Dedifferentiated amniotic fluid mesenchymal stem cell (primary cell): ENCODE results near the gene GPRASP2.
A peak's percentile ranks its signal among the peaks of the same experiment; 100 is the strongest.
"Not testable (repeated sequence)": the region's sequence is repeated elsewhere in the genome, so short reads cannot be mapped to it uniquely, and the experiment has no call there.

Source experiments
- DNase-seq: peaks from one replicate; pipeline ENCODE4 v3.0.0-alpha.2; 2016; ENCODE audit errors: extremely low spot score

The GPRASP2 gene

GRCh38 chrX:102712216-102712966 lies at the start of gene GPRASP2:
TSS of gene GPRASP2 (plus strand) at chrX:102712448. CDS start at chrX:102714870, 2,422 bp downstream.
- no peak for DNase-seq

GRCh38 chrX:102663820-102664219 lies 48.4 kb upstream of the GPRASP2 start:
- not testable (repeated sequence) for DNase-seq

- DNase-seq = not testable (repeated sequence)
Observed at GRCh38 chrX:102667034-102667433, 45.2 kb upstream of the GPRASP2 start.

- no peak for DNase-seq
Observed at GRCh38 chrX:102669526-102669925, 42.7 kb upstream of the GPRASP2 start.

- no peak for DNase-seq
Observed at GRCh38 chrX:102672856-102673255, 39.4 kb upstream of the GPRASP2 start.

GRCh38 chrX:102677479-102677878 lies 34.8 kb upstream of the GPRASP2 start:
- DNase-seq = not testable (repeated sequence)

GRCh38 chrX:102684772-102685520 lies 27.3 kb upstream of the GPRASP2 start:
- no peak for DNase-seq

GRCh38 chrX:102694749-102695148 lies 17.5 kb upstream of the GPRASP2 start:
- DNase-seq = no peak

GRCh38 chrX:102696306-102696705 lies 15.9 kb upstream of the GPRASP2 start:
- no peak for DNase-seq

- no peak for DNase-seq
Observed at GRCh38 chrX:102697494-102697893, 14.8 kb upstream of the GPRASP2 start.

GRCh38 chrX:102708900-102709299 lies 3.3 kb upstream of the GPRASP2 start:
- no peak for DNase-seq

- DNase-seq = no peak
Observed at GRCh38 chrX:102711872-102712215, 404 bp upstream of the GPRASP2 start.

GRCh38 chrX:102712981-102713625 lies 855 bp downstream of the GPRASP2 start:
- DNase-seq = peak; percentile 38

- no peak for DNase-seq
Observed at GRCh38 chrX:102714994-102715393, 2.7 kb downstream of the GPRASP2 start.

GRCh38 chrX:102715967-102716366 lies 3.7 kb downstream of the GPRASP2 start:
- no peak for DNase-seq

GRCh38 chrX:102720237-102721168 lies 8.3 kb downstream of the GPRASP2 start, which contains the start of gene GPRASP3:
TSS of gene GPRASP3 (plus strand) at chrX:102720743. CDS start at chrX:102748996, 28,253 bp downstream.
- DNase-seq = peak; percentile 36

- not testable (repeated sequence) for DNase-seq
Observed at GRCh38 chrX:102721169-102721506, 8.9 kb downstream of the GPRASP2 start.

- no peak for DNase-seq
Observed at GRCh38 chrX:102723456-102723855, 11.2 kb downstream of the GPRASP2 start.

GRCh38 chrX:102727761-102728160 lies 15.5 kb downstream of the GPRASP2 start:
- no peak for DNase-seq

GRCh38 chrX:102728646-102729045 lies 16.4 kb downstream of the GPRASP2 start:
- DNase-seq = no peak

- DNase-seq = no peak
Observed at GRCh38 chrX:102739657-102740056, 27.4 kb downstream of the GPRASP2 start.

- DNase-seq = no peak
Observed at GRCh38 chrX:102744307-102744706, 32.1 kb downstream of the GPRASP2 start.
